ENCODE data around the gene CNPY1.

The CNPY1 gene

DNA sequence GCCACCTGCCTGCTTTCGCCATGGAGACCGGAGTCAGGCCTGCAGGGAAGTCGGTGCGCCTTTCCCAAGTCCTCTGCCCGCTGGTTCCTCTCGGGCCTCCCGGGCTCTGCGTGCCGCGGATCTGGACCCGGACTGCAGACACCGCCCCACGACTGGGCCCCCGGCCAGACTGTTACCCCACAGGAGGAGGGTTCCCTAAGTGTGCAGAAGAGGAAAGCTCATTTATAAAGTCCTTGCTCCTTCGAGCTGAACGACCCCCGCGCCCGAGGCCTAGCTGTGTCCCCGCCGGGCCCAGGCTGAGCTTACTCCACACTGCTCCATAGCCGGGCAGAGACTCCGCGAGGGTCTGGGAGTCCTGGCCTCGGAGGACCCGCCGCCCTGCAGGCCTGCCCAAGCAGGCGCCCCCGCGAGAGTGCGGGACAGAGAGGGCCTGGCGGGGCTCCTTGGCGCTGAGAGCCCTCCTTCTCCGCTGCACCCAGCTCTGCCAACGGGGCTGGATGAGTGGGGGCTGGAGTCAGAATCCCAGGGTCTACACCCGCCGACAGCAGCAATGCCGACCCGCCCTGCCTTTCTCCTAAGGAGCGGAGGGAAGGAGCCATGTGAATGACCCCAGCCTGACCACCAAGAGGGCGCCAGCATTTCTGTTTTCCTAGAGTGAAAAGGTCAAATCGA, 80.1 kb downstream of the CNPY1 start:
- DNase-seq (ENCODE audit: low read depth in 2 of 2): no peak

DNA sequence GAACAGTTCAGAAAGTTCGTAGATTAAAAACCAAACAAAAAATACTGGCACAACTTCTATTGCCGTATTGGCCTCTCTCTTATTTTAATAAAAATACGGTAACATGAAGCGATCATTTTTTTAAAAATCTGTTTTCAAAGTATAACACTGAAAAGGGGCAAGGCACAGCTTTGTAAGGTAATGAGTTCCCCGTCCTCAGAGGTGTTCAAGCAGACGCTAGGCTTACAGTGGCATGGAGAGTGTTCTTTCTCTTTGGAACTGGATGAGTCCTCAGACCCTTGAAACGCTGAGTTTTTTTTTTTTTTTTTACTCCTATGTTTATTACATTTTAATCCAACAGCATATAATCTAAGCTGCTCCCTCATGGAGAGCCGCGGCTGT, 80.6 kb downstream of the CNPY1 start:
- DNase-seq (ENCODE audit: low read depth in 2 of 2): no peak

DNA sequence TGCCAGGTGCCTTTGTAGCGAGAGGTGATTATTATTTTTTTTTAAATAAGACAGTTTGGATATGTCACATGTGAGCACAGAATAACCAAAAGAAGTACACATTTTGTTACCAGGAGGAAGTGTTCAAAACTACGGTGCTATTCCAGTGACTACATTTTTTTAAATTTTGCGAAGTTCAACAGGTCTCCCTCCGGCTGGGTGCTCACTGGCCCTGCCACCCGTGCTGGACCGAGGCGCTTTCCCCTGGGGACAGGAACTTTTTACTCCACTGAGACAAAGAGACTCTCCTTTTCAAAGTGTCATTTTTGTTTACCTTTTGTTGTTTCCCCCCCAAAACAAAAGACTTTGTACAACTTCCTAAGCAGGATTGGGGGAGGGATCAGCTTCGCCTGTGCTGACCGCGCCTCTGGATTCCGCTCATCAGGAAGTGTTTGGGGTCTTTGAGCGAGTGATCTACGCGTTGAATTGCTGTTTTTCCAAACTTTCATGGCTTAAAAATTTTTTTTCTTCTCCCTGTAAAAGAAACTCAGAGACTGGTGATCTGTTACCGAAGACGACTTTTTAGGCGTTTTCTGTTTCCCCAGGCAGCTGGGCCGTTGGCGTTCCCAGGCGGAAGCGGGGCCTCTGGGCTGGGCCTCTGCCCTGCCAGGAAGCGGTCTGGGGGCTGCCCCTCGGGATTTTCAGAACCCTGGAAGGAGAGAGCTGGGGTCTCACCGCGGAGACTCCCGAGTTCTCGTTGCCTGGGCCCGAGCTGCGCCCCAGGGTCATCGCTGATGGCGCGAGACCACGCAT, 81.2 kb downstream of the CNPY1 start:
- DNase-seq (ENCODE audit: low read depth in 2 of 2): no peak

DNA sequence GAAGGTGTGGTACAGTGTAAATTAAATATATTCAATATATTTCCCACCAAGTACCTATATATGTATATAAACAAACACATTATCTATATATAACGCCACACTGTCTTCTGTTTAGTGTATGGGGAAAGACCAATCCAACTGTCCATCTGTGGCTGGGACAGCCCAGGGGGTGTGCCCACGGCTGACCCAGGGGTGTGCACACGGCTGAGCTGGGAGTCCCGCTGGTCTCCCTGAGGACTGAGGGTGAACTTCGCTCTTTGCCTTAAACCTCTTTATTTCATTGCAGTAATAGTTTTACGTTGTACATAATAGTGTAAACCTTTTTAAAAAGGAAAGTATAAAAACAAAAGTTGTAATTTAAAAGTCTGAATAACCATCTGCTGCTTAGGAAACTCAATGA, 82.2 kb downstream of the CNPY1 start:
- no peak for DNase-seq (ENCODE audit: low read depth in 2 of 2)

DNA sequence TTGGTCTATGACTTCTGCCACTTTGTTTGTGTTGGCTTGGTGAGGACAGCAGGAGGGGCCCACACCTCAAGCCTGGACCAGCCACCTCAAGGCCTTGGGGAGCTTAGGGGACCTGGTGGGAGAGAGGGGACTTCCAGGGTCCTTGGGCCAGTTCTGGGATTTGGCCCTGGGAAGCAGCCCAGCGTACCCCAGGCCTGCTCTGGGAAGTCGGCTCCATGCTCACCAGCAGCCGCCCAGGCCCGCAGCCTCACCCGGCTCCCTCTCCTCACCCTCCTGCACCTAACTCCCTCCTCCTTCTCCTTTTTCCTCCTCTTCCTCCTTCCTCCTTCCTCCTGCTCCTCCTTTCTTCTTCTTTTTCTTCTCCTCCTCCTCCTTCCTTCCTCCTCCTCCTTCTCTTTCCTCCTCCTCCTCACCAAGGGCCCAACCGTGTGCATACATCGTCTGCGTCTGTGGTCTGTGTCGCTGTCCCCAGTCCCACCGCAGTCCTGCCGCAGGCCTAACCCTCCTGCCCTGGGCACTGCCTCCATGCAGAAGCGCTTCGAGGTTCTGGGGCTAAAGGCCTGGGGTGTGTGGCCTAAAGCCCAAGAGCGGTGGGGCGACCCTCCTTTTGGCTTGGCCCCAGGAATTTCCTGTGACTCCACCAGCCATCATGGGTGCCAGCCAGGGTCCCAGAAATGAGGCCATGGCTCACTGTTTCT, 83.1 kb downstream of the CNPY1 start:
- no peak for DNase-seq (ENCODE audit: low read depth in 2 of 2)

DNA sequence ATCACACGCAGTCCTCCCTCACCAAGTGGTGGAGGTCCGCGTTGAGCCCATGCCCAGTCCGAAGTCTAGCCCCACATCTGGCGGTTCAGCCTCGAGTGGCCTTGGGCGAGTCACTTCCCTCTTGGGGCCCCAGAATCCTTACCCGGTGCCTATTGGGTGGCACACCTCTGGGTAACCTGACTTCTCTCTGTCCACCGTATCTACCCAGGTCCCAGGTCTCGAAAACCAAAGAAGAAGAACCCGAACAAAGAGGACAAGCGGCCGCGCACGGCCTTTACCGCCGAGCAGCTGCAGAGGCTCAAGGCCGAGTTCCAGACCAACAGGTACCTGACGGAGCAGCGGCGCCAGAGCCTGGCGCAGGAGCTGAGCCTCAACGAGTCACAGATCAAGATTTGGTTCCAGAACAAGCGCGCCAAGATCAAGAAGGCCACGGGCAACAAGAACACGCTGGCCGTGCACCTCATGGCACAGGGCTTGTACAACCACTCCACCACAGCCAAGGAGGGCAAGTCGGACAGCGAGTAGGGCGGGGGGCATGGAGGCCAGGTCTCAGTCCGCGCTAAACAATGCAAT, 84.1 kb downstream of the CNPY1 start:
- no peak for DNase-seq (ENCODE audit: low read depth in 2 of 2)

DNA sequence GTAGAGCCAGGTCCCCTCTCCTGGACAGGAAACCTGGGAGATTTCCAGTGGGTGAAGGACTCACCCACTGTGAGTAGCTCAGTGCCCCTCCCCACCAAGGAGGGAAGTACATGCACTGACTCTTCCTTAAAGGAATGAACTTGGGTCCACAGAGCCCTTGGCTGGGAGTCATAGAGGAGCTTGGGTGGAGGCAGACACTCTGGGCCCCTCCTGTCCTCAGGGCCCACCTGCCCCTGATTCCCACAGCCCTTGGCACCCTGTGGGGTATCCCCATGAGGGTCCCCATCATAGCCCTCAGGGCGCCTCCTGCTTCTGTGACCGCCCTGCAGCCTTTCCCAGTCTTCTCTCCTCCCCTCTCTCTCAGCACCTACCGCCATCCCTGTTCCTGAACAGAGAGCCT, 84.7 kb downstream of the CNPY1 start:
- no peak for DNase-seq (ENCODE audit: low read depth in 2 of 2)

DNA sequence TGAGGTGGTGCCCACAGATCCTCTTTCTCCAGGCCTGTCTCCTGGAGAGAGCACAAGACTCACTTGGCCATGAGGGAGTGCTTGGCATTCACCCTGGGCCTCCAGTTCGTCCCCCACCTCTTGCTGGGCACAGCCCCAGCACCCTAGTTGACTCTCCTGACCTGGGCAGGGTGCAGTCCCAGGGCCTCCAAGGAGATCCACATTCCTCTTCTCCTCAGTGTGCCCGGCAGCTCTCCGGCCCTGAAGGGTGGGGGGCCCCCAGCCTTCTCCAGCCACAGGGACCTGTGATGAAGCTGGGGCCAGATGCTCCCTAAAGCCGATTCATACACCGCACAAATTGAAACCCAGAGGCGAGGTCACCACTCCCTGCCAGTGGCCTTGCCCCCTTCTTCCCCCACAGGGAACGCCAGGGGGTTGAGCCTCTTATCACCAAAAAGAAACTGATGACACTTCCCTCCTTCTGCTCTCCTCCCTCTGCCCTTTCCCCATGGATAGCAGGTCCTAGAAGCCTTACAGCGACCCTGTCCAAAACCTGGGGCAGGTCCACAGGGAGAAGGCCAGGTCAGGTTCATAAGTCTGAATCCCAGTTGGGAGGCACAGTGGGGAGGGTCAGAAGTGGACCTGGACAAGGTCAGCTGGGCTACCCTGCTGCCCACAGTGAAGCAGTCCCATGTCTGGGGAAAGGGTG, 85.3 kb downstream of the CNPY1 start:
- DNase-seq (ENCODE audit: low read depth in 2 of 2): no peak

DNA sequence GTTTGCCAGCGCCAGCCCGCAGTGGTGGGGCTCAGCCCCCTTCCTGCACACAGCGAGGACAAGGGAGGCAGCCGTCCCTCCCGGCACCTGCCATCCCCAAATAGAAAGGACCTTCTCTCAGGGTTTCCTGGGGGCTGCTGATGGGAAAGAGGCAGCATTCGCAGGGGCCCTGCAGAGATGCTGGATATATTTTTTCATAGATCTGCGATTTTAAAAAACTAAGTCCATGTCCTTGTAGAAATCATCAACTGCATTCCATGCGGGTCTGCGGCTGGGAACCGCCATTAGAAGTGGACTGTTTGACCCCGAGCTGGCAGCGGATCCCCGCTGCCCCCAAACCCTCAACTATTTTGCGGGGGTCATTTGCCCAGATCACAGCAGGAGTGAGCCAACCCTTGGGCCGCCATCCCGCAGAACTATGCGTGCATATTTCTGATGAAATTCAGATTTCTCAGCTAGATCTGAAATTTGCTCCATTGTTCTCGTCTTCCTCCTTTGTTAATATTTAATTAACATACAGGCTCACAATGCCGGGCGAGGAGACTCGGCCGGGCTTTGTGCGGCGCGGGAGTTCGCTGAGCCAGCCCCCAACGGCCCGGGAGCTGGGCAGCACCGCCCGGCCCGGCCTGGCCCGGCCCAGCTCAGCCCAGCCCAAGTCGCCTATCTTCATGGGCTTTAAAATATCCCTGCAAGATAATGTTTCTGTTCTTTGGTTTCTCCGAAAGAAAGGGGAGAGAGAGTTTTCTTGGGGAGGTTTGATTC, 86.5 kb downstream of the CNPY1 start:
- DNase-seq (ENCODE audit: low read depth in 2 of 2): no peak

DNA sequence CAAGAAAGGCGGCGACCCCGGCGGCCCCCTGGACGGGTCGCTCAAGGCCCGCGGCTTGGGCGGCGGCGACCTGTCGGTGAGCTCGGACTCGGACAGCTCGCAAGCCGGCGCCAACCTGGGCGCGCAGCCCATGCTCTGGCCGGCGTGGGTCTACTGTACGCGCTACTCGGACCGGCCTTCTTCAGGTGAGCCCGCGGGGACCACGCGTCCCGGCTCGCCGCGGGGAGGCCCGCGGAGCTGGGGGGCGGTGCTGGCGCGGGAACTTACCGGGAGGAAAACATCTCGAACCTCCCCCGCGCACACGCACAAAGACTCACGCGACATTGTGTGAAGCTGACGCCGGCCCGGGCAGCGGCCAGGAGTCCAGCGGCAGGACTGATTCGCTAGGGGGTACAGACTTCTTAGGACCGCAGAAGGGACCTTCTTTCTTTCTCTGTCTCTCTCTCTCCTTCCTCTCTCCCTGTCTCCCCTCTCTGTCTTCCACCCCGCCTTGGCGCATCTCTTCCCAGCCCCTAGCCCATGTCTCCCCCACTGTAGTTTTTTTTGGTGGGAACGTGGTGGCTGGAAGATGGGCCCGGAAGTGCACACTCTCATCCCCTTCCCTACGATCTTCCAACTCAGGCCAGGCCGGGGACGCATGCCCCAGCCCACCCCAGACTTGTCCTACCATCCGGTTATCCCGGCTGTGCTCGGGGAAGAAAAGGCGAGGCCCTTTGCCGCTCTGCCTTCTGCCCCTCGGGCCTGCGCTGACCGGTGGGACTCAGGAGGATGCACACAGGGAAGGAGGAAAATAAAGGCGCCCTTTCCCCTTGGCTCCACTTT, 87.3 kb downstream of the CNPY1 start:
- DNase-seq (ENCODE audit: low read depth in 2 of 2): no peak

DNA sequence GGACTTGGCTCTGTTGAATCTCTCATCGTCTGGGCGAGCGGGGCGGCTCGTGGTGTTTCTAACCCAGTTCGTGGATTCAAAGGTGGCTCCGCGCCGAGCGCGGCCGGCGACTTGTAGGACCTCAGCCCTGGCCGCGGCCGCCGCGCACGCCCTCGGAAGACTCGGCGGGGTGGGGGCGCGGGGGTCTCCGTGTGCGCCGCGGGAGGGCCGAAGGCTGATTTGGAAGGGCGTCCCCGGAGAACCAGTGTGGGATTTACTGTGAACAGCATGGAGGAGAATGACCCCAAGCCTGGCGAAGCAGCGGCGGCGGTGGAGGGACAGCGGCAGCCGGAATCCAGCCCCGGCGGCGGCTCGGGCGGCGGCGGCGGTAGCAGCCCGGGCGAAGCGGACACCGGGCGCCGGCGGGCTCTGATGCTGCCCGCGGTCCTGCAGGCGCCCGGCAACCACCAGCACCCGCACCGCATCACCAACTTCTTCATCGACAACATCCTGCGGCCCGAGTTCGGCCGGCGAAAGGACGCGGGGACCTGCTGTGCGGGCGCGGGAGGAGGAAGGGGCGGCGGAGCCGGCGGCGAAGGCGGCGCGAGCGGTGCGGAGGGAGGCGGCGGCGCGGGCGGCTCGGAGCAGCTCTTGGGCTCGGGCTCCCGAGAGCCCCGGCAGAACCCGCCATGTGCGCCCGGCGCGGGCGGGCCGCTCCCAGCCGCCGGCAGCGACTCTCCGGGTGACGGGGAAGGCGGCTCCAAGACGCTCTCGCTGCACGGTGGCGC, 88.1 kb downstream of the CNPY1 start, which contains the start of gene EN2:
Gene EN2 (plus strand): TSS at position 19 of the 767 bp plus-strand sequence. CDS start 249 bp downstream, at position 268.
- DNase-seq (ENCODE audit: low read depth in 2 of 2): no peak

DNA sequence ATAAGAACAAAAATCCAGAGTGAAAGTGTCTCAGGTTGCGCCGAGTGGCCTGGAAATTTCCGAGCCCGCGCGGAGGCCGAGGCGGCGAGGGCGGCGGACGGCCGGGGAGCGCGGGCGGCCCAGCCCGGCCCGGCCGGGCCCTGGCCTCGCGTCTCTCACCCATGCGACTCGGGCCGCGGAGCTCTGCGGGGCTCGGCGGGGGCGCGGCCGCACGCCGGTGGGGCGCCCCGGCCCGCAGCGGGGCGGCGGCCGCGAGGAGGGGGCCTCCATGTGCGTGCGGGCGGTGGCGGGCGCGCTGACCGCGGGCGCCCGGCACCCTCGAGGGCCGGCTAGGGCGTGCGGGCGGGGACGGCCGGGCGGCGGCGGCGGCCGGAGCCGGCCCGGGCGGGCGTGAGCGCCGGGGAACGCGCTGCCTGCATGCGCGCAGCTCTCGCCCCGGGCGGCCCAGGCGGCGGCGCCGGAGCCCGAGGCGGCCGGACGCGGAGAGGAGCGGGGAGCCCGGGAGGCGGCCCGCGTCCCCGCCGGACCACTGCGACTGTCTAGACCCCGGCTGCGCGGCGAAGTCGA, 88.7 kb downstream of the CNPY1 start:
- DNase-seq (ENCODE audit: low read depth in 2 of 2): no peak

DNA sequence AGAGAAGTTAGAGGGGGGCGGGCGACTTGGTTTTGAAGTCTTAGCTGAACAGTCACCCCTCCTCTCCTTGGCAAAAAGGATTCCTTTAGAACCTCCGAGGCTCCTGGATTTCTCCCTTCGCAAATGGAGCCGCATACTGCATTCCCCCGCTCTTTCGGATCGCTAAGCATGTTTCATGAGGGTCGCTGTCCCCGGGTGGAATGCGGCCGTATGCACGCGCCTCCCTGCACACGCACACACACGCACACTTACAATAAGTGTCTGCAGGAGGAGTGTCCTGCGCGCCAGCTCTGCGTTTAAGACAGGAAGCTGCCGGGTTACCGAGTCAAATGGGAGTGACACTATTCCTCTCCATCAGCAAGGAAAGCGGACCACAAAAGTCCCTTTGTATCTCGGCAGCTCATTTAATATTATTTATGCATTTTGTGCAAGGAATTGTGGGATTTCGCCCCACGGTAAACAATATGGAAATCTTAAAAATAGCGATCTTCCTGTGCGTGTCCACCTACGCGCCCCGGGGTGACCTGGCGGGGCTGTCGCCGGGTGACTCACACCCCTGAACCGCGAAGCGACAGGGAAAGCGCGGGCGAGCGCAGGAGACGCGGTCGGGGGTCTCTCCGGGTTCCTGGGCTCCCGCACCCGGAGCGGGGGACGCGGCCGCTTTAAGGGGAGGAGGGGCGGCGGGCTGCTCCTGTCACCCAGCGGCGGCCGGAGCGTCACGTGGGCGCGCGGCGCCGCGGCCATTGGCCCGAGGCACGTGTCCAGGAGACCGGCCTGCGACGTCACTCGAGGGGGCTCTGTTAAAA, 89.4 kb downstream of the CNPY1 start:
- DNase-seq (ENCODE audit: low read depth in 2 of 2): no peak

DNA sequence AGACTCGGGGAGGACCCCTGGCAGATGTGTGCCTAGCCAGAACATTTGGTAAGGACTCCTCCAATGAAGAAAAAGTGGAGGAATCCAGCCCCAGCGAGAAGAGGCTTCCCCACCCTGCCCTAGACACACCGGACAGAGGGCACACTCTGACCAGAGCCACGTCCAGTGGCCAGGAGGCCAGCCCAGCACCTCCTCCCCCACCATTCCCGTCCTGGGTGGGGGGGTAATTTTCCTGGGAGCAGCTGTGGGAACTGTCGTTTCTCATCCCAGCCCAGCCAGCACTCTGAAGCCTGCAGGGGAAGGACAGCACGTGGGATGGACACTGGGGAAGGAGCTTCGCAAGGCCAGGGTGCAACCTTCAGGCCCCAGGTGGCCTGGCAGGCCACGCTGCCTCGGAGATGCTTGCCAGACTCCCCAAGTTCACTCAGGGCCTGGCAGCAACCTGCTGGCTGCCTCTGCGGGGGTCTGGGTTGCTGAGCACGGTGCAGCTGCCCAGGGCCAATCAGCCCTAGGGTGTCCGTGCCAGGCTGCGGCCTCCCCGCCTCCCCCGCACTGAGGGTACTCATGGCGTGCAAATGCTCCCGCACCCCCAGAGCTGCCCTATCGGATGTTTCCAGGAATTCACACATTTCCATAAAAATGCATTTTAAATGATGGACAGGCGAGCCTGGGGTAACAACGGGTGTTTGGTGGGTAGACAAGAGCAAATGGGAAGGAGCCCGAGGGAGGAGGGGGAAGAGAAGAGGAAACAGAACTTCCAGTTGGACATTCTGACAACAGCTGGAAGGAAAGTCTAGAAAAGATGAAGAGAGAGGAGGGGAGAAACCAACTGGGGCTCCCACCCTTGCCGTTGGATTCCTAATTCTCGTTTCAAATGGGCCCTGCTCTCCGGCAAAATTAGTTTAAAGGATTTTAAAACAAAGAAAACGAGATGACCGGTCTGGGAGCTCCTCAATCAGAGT, 90.3 kb downstream of the CNPY1 start:
- no peak for DNase-seq (ENCODE audit: low read depth in 2 of 2)

DNA sequence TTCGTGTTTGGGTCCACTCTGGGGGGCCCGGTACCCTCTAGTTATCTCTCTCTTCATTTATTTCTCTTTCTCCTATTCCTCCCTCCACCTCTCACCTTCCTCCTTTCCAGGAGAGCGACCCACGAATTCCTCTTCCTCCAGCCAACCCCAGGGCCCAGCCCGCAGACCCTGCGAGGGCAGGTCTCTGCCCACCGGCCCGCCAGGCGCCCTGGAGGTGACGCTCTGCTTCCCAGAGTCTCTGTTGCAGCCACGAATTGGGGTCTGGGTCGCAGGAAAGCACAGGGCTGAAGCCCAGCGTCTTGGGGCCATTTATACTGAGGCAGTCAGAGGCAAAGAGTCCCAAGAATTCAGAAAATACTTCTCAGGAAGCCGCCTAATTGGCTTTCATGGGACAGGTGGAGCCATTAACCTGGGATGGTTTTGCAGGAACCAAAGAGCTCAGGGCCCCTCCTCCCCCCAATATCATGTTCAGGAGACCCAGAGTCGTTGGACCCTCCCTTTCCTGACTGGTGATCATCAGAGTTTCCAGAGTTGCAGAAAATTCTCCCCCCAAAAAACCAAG, 91.1 kb downstream of the CNPY1 start:
- no peak for DNase-seq (ENCODE audit: low read depth in 2 of 2)

DNA sequence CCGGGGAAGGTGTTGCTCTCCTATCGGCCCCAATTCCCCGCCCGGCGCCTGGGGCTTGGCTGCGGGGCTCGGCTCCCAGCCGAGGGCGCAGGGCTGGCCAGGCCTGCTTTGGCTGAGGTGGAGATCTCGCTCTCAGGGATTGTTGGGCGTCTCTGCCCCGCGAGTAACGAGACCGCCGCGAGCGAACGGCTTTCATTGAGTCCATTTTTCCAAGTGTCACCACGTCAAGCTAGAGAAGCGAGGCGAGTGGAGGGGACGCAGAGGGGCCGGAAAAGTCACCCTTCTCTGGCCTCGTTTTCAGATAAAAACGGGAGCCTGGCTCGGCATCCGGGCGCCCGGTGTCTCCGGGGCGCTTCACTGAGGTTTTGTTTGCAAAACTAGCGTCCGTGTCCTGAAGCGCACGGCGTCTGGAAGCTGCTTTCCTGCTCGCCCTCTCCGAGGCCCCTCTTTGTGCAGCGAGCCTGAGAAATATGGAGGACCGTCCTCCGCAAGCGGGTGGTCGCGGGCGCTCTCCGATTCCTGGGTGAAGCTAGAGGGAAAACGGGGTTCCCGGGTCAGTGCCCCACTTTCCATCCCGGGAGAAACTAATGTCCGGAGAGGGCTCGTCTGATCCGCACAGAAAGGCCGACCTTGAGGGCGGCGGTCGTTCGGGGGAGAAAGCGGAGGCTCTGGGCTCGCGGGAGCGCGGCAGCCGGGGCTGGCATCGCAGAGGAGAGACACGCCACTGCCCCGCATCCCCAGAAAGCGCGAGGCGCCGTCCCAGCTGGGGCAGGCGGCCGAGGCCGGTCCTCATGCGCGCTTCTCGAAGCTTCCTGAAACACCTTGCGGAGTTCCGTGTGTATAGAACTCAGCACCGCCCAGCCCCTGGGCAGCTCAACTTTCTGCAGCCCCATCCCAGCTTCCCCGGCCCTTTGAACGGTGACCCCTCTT, 91.9 kb downstream of the CNPY1 start:
- no peak for DNase-seq (ENCODE audit: low read depth in 2 of 2)

All from stimulated activated CD8-positive, alpha-beta memory T cell treated with anti-CD3 and anti-CD28 coated beads, Interleukin-7, amount 100 ng/mL, for 1 hour (primary cell).